Esophagus squamous epithelium (tissue), 4 donors: ENCODE results near the gene KRT33B.

Experiments used
- CTCF ChIP-seq, 6 experiments: fragments of 450-650 bp in 4 of 6; fragments of 200-600 bp in 2 of 6; sonication (generic) in 2 of 6; IDR thresholded peaks; one replicate each; pipeline ENCODE4 v1.5.1; 2016 to 2019; ENCODE audit warnings: antibody characterized with exemption in 6 of 6, mild to moderate bottlenecking in 4 of 6, moderate library complexity in 4 of 6
- POLR2A ChIP-seq, 4 donors: fragments of 450-650 bp; IDR thresholded peaks; one replicate each; pipeline ENCODE4 v1.6.1; 2017; ENCODE audit warnings: antibody characterized with exemption in 4 of 4, mild to moderate bottlenecking in 4 of 4, moderate library complexity in 3 of 4

GRCh38 chr17:41366070-41366469 is 3.5 kb downstream of the KRT33B start:
- no peak for TF ChIP-seq POLR2A (IDR thresholded peaks at IDR 0.05)
- no peak for TF ChIP-seq CTCF (IDR thresholded peaks at IDR 0.05)
